MM.1S (cell line): ENCODE data around the gene MCIDAS.
A peak's percentile ranks its signal among the peaks of the same experiment; 100 is the strongest.

Source experiments
- DNase-seq: peaks from one replicate; pipeline ENCODE4 v3.0.0-alpha.2; 2015
- H2AFZ ChIP-seq: fragments of 300-600 bp; sonication (generic); 2 replicates; pipeline ENCODE4 v1.6.0; 2016; ENCODE audit warnings: antibody characterized with exemption, low read length
- H3F3A ChIP-seq: fragments of 300-600 bp; sonication (generic); 2 replicates; pipeline ENCODE4 v1.6.1; 2016; ENCODE audit warnings: mild to moderate bottlenecking, antibody characterized with exemption, low read length, moderate library complexity, mixed read lengths; ENCODE audit not compliant: insufficient read depth
- H3K27ac ChIP-seq: fragments of 300-600 bp; sonication (generic); 2 replicates; pipeline ENCODE4 v1.5.1; 2016; ENCODE audit warnings: mild to moderate bottlenecking, low read length
- H3K27me3 ChIP-seq: fragments of 300-600 bp; sonication (generic); replicated peaks from 2 replicates; pipeline ENCODE4 v1.6.0; 2016; ENCODE audit warnings: low read length; ENCODE audit not compliant: insufficient read depth
- H3K36me3 ChIP-seq: fragments of 300-600 bp; sonication (generic); replicated peaks from 2 replicates; pipeline ENCODE4 v1.6.1; 2016; ENCODE audit warnings: mild to moderate bottlenecking, low read length, mixed read lengths; ENCODE audit not compliant: insufficient read depth
- H3K4me1 ChIP-seq: fragments of 300-600 bp; sonication (generic); 2 replicates; pipeline ENCODE4 v1.6.1; 2016; ENCODE audit warnings: low read length, mixed read lengths
- H3K4me2 ChIP-seq: fragments of 300-600 bp; sonication (generic); 2 replicates; pipeline ENCODE4 v1.6.0; 2016; ENCODE audit warnings: low read depth, low read length
- H3K4me3 ChIP-seq: fragments of 300-600 bp; sonication (generic); 2 replicates; pipeline ENCODE4 v1.5.1; 2016; ENCODE audit warnings: low read length, mixed read lengths
- H3K79me2 ChIP-seq: fragments of 300-600 bp; sonication (generic); 2 replicates; pipeline ENCODE4 v1.6.1; 2016; ENCODE audit warnings: mixed run types, low read length, mixed read lengths
- H3K9ac ChIP-seq: fragments of 300-600 bp; sonication (generic); 2 replicates; pipeline ENCODE4 v1.6.1; 2016; ENCODE audit warnings: low read length, mixed read lengths
- H3K9me2 ChIP-seq: fragments of 300-600 bp; sonication (generic); replicated peaks from 2 replicates; pipeline ENCODE4 v1.6.1; 2016; ENCODE audit warnings: mild to moderate bottlenecking, low read length, mixed read lengths; ENCODE audit not compliant: insufficient read depth
- H3K9me3 ChIP-seq: fragments of 300-600 bp; sonication (generic); replicated peaks from 2 replicates; pipeline ENCODE4 v1.6.1; 2016; ENCODE audit warnings: mild to moderate bottlenecking, low read length, mixed read lengths; ENCODE audit not compliant: insufficient read depth
- H4K20me1 ChIP-seq: fragments of 300-600 bp; sonication (generic); 2 replicates; pipeline ENCODE4 v1.6.1; 2016; ENCODE audit warnings: mild to moderate bottlenecking, low read length, moderate library complexity, mixed read lengths; ENCODE audit not compliant: insufficient read depth
- EZH2 ChIP-seq: fragments of 300-600 bp; sonication (generic); optimal IDR thresholded peaks from 2 replicates; pipeline ENCODE3; 2017; ENCODE audit warnings: low read depth, mild to moderate bottlenecking, antibody characterized with exemption, low read length, mixed read lengths
- EZH2phosphoT487 ChIP-seq: fragments of 300-600 bp; sonication (generic); IDR thresholded peaks from 2 replicates; pipeline ENCODE4 v1.6.1; 2018; ENCODE audit warnings: antibody characterized with exemption, low read length
- TF ChIP-seq, protein P1 (sequence below): fragments of 300-600 bp; sonication (generic); IDR thresholded peaks from 2 replicates; pipeline ENCODE4 v1.5.1; 2016; ENCODE audit warnings: antibody characterized with exemption, low read length, mixed read lengths

MCIDAS gene

DNA sequence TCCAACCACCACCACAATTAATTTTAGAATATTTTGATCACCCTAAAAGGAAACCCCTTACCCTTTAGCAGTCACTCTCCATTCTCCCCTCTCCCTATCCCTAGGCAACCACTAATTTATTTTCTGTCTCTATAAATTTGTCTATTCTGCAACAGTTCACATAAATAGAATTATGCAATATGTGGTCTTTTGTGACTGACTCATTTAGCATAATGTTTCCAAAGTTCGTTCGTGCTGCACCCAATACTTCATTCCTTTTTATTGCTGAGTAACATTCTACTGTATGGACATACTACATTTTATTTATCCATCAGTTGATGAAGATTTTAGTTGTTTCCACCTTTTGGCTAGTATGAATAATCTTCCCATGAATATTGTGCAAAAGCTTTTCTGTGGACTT is 36.0 kb downstream of the MCIDAS start:
- H3K27ac ChIP-seq, result no peak overlapping the region
- no peak for TF ChIP-seq EZH2phosphoT487
- TF ChIP-seq, protein P1, sequence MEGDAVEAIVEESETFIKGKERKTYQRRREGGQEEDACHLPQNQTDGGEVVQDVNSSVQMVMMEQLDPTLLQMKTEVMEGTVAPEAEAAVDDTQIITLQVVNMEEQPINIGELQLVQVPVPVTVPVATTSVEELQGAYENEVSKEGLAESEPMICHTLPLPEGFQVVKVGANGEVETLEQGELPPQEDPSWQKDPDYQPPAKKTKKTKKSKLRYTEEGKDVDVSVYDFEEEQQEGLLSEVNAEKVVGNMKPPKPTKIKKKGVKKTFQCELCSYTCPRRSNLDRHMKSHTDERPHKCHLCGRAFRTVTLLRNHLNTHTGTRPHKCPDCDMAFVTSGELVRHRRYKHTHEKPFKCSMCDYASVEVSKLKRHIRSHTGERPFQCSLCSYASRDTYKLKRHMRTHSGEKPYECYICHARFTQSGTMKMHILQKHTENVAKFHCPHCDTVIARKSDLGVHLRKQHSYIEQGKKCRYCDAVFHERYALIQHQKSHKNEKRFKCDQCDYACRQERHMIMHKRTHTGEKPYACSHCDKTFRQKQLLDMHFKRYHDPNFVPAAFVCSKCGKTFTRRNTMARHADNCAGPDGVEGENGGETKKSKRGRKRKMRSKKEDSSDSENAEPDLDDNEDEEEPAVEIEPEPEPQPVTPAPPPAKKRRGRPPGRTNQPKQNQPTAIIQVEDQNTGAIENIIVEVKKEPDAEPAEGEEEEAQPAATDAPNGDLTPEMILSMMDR, result no peak
- no peak for TF ChIP-seq EZH2
- no peaks in the 10 kb centered on the region for H3K9me2 ChIP-seq
- H3K4me2 ChIP-seq, result no peak overlapping the region
- no peaks in the 10 kb centered on the region for H3K4me1 ChIP-seq
- H3K27me3 ChIP-seq, result no peaks in the 10 kb centered on the region
- no peak overlapping the region for H3K9ac ChIP-seq
- H3K36me3 ChIP-seq, result no peaks in the 10 kb centered on the region
- no peaks in the 10 kb centered on the region for H3F3A ChIP-seq
- H4K20me1 ChIP-seq, result no peaks in the 10 kb centered on the region
- no peaks in the 10 kb centered on the region for H3K79me2 ChIP-seq
- H3K4me3 ChIP-seq, result no peak overlapping the region
- no peak for DNase-seq
- H2AFZ ChIP-seq, result no peak overlapping the region
- no peaks in the 10 kb centered on the region for H3K9me3 ChIP-seq

DNA sequence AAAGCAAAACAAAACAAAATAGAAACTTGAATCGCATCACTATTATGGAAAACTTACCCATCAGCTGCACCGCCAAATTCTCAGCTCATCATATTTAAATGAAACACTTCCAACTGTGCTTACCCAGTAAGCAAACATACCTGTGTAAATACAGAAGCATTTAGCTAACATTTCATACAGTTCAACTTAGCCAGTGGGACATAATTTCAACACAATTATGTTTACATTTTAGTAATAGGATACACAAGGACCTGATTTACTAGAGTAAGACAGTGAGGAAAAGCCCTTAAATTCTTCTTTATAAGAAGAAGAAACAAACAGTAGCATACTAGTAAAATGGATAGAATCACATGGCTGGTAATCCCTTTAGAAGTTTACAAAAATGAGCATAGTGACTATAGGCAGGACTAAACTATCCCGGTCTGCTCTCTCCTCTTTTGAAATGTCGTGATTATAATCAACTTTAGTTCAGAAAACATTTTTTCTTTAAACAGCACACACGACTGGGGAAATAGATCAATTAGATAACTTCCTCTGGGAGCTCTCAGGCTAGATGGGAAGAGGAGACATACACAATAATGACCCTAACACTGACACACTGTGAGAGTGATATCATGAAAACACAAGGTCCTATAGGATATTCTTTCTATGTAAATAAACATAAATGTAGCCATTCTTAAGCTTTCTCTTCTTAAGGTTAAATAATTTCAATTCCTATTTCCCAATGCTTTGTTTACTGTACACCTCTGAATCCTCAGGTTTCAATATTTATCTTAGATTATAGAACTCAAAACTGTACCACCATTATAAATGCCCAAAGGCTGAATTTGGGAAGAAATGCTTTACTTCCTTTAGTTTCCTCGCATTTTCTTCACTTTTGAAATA is 38.2 kb downstream of the MCIDAS start:
- no peaks in the 10 kb centered on the region for H3K36me3 ChIP-seq
- no peaks in the 10 kb centered on the region for H3K79me2 ChIP-seq
- no peaks in the 10 kb centered on the region for H3F3A ChIP-seq
- H3K27ac ChIP-seq, result no peak overlapping the region
- no peaks in the 10 kb centered on the region for H4K20me1 ChIP-seq
- H3K9me2 ChIP-seq, result no peaks in the 10 kb centered on the region
- no peak for DNase-seq
- no peak overlapping the region for H3K4me3 ChIP-seq
- H3K4me1 ChIP-seq, result no peaks in the 10 kb centered on the region
- no peak overlapping the region for H3K4me2 ChIP-seq
- H3K27me3 ChIP-seq, result no peaks in the 10 kb centered on the region
- TF ChIP-seq, protein P1, result no peak
- no peak for TF ChIP-seq EZH2phosphoT487
- no peak for TF ChIP-seq EZH2
- H3K9ac ChIP-seq, result no peak overlapping the region
- no peaks in the 10 kb centered on the region for H3K9me3 ChIP-seq
- no peak overlapping the region for H2AFZ ChIP-seq

DNA sequence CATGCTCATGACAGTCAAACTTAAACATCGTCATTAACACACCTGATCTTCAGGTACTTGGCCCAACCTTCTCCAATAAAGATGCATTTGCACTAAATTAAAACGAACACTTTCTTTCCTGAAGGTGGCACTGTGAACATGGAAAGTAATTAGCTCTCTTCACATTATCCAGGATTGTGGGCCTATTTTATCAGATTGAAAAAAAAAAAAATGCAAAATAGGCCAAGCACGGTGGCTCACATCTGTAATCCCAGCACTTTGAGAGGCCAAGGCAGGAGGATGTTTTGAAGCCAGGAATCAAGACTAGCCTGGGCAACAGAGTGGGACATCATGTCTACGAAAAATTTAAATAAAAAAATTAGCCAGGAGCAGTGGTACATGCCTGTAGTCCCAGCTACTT is 39.7 kb downstream of the MCIDAS start:
- Histone ChIP-seq H3K4me2 (no peak overlapping the region), H2AFZ (no peak overlapping the region), H3K9me2 (no peaks in the 10 kb centered on the region), H3K4me1 (no peaks in the 10 kb centered on the region), H3K4me3 (no peak overlapping the region), H3K27ac (no peak overlapping the region), H3K27me3 (no peaks in the 10 kb centered on the region), H3F3A (no peaks in the 10 kb centered on the region), H4K20me1 (no peaks in the 10 kb centered on the region), H3K9ac (no peak overlapping the region), H3K9me3 (no peaks in the 10 kb centered on the region), H3K36me3 (no peaks in the 10 kb centered on the region), H3K79me2 (no peaks in the 10 kb centered on the region)
- peak; percentile 32 for DNase-seq
- TF ChIP-seq, protein P1, result peak; percentile 35
- no peak for TF ChIP-seq EZH2
